HepG2 (cell line): ENCODE measurements around the gene IGSF11. TPM values are rescaled to one million over a fixed set of nuclear protein-coding genes. Genes with fewer than 3 reads are reported as not detected.

Experiments
- BRD4 ChIP-seq: sonication (generic); formaldehyde crosslinking; IDR thresholded peaks from 2 replicates; pipeline ENCODE4 v1.4.0; 2020; ENCODE audit warnings: missing genetic modification reagents
- POGK ChIP-seq: sonication (generic); formaldehyde crosslinking; conservative IDR thresholded peaks from 2 replicates; pipeline ENCODE4 v1.8.0; 2022; ENCODE audit warnings: mild to moderate bottlenecking, moderate library complexity, missing genetic modification reagents
- SIN3B ChIP-seq: fragments of 150-350 bp; IDR thresholded peaks from 2 replicates; pipeline ENCODE4 v1.6.1; 2014; ENCODE audit warnings: low read length
- SNAPC4 ChIP-seq: sonication (generic); formaldehyde crosslinking; IDR thresholded peaks from 2 replicates; pipeline ENCODE4 v1.4.0; 2020; ENCODE audit warnings: mild to moderate bottlenecking, missing genetic modification reagents
- ZMYM3 ChIP-seq: sonication (generic); formaldehyde crosslinking; IDR thresholded peaks from 2 replicates; pipeline ENCODE4 v1.5.1; 2020; ENCODE audit warnings: mild to moderate bottlenecking, missing genetic modification reagents
- ZNF512 ChIP-seq: sonication (generic); formaldehyde crosslinking; IDR thresholded peaks from 2 replicates; pipeline ENCODE4 v1.4.0; 2020; ENCODE audit warnings: mild to moderate bottlenecking, missing genetic modification reagents
- ZNF577 ChIP-seq: sonication (generic); formaldehyde crosslinking; IDR thresholded peaks from 2 replicates; pipeline ENCODE4 v1.4.0; 2020; ENCODE audit warnings: mild to moderate bottlenecking, low read depth, missing genetic modification reagents, borderline replicate concordance
- ZNF614 ChIP-seq: IDR thresholded peaks from 2 replicates; pipeline ENCODE4 v1.6.1; 2018; ENCODE audit warnings: missing biosample characterization, missing genetic modification reagents, inconsistent platforms, borderline replicate concordance
- polyA plus RNA-seq, 8 experiments: library from polyadenylated mRNA; depleted of rRNA in 3 of 8; stranded (reverse) in 7 of 8; unstranded in 1 of 8; fragments of >200 nt; fragmentation: Illumina TruSeq in 4 of 8; extraction: Trizol in 4 of 8; gene quantifications; 2 replicates each; pipeline versions ENCODE4 v1.2.1 to v1.2.3, GENCODE V29; 2011 to 2016; ENCODE audit warnings: low read depth in 4 of 8, missing spikeins in 1 of 8, mixed read lengths in 1 of 8; ENCODE audit not compliant: insufficient read depth in 1 of 8
- total RNA-seq, 5 experiments: library from RNA; depleted of rRNA; stranded (reverse); fragments of >200 nt; fragmentation: Illumina TruSeq; extraction: Trizol; gene quantifications; 2 replicates each; pipeline ENCODE4 v1.2.3, GENCODE V29; 2016; ENCODE audit warnings: low read depth in 1 of 5

IGSF11 gene
- total and polyA plus RNA-seq, 2 of the 13 experiments (the other 11 are each of a cell fraction or from before 2014, with no cell fraction given): not detected

GRCh38 chr3:118949113-118949760, 85.4 kb downstream of the IGSF11 start (continued):
- TF ChIP-seq ZMYM3 (CRISPR knock-in tag): no peak
- TF ChIP-seq SNAPC4: no peak
- TF ChIP-seq BRD4 (CRISPR knock-in tag): no peak
- TF ChIP-seq ZNF614: no peak
- TF ChIP-seq POGK (CRISPR knock-in tag): no peak
- TF ChIP-seq ZNF512: no peak
- no peak for TF ChIP-seq ZNF577 (CRISPR knock-in tag)
- TF ChIP-seq SIN3B: no peak
